ENCODE data around the gene CACNA1H. TPM values are rescaled to one million over a fixed set of nuclear protein-coding genes. Genes with fewer than 3 reads are reported as not detected.

Gene CACNA1H
- total RNA-seq, 1 donor from 2014 or later = 4.2 TPM

DNA sequence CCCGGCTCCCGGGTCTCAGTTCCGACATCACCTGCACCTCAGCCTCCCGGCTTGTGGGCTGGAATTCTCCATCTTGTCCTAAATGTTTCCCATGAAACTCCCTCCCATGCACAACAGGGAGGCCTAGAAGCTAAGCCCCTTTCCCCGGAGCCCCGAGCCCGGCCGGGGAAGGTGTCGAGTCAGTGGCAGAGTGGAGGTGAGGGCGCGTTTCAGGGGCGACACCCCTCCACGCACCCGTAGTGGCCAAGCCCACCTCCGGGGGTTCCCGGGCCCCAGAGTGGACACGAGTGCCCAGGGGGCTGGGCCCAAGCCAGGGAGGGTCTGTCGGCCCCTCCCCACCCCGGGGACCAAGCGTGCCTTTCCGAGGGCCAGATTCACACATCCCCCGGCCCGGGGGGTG is 31.9 kb upstream of the CACNA1H start:
- DNase-seq (no peak), ATAC-seq (ENCODE audit: poor library complexity) (no peak)
- intact Hi-C loops (cut with DNase I) = no loop called here

DNA sequence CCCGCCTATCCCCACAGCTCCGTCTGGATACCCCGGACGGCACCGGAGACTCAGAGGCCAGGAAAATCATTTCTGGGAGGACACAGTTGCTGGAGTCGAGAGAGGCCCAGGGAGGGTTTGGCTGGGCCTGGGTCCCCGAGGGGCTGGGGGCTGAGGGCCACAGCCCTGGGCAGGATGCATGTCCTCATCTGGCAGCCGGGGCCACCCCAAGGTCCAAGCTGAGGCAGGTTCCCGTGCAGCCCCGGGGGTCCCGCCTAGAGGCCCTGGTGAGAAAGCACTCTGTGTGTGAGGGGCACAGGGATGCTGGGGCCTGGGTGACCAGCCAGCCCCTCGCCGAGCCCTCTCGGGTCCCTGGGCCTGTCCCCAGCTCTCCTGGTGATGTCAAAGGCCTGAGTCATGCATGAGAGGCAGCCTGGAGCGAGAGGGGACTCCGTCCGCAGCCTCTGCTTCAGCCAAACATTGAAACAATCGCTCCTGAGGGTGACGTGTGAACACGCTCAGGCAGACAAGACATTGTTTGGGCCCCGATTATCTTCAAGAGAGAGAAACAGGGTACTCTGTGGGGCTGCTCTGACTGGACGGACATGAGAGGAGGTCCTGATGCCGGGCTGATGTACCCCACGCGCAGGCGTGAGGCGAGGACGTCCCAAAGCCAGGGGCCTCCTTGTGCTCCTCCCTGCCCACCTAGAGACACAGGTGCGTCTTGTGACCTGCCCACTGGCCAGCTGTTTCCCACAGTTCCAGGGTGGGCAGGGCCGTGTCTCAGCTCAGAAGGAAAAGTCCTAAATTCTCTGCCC is 31.1 kb upstream of the CACNA1H start:
- DNase-seq (no peak), ATAC-seq (ENCODE audit: poor library complexity) (no peak)
- intact Hi-C loops (cut with DNase I) = no loop called here

DNA sequence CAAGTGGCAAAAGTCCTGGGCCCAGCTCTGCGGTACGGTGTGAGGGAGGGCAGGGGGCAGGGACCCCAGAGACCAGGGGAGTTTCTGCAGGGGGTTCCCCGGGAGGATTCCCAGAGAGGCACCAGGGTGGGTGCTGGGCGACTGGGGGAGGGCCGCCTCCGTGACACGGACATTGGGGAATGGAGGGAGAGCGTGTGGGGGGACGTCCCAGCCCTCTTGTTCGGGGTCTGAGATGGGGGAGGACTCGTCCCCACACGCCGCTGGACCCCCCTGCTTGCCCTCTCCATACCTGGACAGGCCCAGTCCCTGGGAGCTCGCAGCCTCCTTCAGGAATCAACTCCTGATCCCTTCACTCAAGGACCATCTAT is 30.5 kb upstream of the CACNA1H start:
- intact Hi-C loops (cut with DNase I) = no loop called here
- ATAC-seq (ENCODE audit: poor library complexity) (no peak), DNase-seq (no peak)

DNA sequence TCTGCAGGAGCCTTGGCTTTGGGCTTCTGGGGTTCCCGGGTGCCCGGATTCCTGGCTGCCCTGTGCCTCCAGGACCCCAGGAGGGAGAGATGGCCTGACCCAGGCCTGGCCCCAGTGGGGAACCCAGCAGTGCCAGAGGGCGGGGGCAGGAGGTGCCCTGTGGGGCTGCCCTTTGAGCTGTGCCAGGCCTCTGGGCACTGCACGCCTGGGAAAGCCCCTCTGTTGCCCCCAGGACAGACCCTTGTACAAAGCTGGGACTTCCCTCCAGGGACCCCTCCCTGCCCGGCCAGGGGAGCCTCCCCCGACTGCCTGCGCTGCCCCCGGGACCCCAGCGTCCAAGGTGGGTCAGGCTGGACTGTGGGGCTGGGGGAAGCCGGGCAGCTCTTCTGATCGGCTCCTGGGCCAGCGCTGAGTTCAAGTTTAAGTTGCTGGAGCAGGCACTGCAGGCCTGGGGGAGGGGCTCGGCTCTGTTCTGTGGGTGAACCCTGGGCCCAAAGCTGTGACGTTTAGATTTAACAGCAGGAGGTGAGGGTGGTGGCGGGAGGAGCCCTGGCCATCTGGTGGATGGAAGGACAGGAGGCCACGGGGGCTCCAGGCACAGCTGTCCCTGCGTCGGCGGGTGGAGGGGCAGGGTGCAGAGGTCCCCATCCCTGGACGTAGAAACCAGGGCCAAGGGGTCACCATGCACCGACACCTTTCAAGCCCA is 29.2 kb upstream of the CACNA1H start:
- intact Hi-C loops (cut with DNase I) = no loop called here
- no peak for ATAC-seq (ENCODE audit: poor library complexity)
- DNase-seq = no peak

DNA sequence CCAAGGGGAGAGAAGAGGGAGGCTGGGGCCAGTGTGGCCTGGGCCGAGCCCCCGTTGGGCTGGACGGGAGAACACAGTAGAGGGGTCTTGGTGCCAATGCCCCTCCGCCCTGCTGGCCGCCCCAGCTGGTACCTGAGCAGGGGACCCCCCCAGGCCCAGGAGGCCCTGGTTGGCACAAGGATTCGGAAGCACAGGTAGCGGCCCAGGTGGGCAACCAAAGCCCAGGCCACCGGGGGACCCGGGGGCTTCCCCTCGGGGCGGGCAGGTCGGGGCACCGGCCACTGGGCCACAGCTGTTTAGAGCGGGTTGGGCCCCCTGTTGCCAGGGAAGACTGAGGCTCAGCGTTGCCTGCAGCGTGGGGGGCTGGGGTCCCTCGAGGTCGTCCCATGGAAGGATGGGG is 28.6 kb upstream of the CACNA1H start:
- intact Hi-C loops (cut with DNase I) = no loop called here
- no peak for ATAC-seq (ENCODE audit: poor library complexity)
- DNase-seq = no peak

DNA sequence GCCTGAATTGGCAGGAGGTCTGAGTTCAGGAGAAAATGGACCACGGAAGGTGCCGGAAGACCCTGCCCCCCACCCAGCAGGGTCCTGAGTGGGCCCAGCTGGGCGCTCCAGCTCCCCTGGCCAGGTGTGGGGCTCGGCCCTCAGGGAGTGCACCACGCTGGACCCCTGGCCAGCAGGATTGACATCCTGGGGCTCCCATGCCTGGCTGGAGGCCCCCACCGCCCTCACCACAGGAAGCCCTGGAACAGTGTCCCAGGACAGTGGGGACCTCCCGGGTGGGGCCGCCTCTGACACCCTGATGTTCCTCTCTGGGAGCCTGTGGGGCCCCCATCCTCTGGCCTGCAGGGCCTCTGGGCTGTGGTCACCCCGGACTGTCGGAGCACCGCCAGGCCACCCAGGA is 28.1 kb upstream of the CACNA1H start:
- intact Hi-C loops (cut with DNase I) = no loop called here
- no peak for DNase-seq
- ATAC-seq (ENCODE audit: poor library complexity) = no peak

DNA sequence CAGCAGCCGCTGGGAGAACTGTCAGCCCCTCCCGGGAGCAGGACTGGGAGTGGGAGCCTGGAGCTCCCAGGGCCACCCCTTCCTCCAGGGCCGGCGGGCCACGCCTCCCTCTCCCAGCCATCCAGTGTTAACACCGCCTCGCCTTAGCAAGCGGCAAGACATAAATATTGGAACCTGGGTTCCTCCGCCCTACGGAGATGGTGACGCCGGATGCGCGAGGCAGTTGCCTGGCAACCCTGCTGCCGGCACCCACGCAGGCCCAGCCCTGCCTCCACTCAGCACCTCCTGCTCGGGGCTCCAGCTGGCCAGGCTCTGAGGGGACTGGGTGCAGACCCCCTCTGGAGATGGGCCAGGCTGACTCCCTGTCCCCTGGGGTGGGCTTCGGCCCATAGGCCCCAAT is 27.4 kb upstream of the CACNA1H start:
- no peak for DNase-seq
- no peak for ATAC-seq (ENCODE audit: poor library complexity)
- intact Hi-C loops (cut with DNase I) = no loop called here

DNA sequence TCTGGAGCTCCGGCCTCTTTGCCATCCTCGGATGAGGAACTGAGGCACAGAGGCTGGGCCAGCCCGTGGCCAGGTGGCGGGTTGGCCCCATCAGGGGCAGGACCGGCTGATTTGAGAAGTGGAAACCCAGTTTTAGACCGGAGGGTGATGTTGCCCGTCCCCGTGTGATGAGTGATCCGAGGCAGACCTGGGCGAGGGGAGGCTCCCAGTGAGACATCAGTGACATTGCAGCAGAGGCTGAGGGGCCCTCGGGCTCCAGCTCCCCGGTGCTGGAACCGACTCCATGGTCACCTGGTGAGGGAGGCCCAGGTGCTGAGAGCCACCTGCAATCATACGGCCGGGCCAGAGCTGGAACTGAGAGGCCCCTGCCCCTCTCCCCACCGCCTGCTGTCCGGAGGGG is 26.9 kb upstream of the CACNA1H start:
- intact Hi-C loops (cut with DNase I) = no loop called here
- no peak for DNase-seq
- ATAC-seq (ENCODE audit: poor library complexity) = no peak

DNA sequence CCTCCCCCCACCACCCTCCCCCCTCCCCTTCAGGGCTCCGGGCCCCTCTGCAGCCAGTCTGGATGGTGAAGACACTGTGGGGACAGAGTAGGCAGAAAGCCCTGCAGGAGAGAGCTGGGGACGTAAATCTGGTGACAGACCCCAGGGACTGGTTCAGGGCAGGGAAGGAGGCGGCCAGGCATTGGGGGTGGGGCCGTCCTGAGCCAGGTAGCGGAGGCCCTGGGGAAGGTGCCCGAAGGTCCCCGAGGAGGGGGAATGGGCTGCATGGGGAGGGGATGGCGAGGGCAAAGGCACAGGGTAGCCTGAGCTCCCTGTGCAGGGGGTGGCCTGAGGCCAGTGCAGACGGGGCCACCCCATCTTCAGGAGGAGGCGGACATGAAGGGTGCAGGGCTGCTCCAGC is 26.3 kb upstream of the CACNA1H start:
- intact Hi-C loops (cut with DNase I) = no loop called here
- no peak for DNase-seq
- no peak for ATAC-seq (ENCODE audit: poor library complexity)

DNA sequence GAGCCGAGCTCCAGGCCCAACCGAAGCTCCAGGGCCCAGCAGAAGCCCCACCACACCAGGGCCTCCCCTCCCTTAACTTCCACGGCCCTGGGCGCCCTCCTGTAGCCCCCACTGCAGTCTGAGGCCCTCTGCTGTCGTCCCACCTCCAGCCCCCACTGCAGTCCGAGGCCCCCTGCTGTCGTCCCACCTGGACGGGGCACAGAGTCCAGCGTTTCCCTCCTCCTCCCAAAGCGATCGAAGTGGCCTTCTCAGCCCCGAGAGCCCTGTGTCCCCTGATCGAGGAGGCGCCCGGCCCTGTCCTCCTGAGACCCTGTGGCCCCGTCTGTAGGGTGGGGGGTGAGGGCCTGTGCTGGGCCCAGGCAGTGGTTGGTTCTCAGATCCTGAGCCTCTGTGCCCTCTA is 25.8 kb upstream of the CACNA1H start:
- no peak for ATAC-seq (ENCODE audit: poor library complexity)
- intact Hi-C loops (cut with DNase I) = no loop called here
- DNase-seq = no peak

DNA sequence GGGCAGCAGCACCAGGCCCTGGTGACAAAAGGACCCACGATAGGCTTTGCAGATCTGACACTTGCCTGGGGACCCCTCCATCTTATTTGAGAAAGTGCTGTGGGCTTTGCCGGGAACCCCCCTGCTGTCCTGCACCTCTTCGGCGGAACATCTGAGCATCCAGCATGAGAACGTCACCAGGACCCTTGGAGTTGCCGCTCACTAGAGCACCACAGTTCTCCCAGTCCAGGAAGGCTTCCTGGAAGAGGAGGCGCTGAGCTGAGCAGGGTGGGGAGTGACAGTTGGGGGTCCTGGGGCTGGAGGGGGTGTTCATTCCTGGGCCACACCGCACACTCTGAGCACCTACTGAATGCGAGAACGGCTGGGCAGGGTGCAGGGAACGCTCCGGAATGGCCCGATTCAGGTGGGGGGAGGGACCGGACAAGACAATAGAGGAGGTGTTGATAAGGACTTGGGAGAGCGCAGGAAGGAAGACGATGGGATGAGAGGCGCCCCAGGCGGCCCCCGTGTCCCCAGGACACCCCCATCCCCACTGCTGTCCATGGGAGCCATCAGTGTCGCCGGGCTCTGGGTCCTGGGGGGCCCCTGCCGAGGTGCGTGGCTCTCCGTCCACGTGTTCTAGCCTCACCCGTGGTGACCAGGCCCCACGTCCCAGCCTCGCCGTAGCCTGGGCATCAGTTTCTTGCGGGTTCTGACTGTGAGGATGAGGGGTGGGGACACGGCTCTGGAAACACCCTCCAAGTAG is 24.8 kb upstream of the CACNA1H start:
- DNase-seq (no peak), ATAC-seq (ENCODE audit: poor library complexity) (no peak)
- intact Hi-C loops (cut with DNase I) = no loop called here

DNA sequence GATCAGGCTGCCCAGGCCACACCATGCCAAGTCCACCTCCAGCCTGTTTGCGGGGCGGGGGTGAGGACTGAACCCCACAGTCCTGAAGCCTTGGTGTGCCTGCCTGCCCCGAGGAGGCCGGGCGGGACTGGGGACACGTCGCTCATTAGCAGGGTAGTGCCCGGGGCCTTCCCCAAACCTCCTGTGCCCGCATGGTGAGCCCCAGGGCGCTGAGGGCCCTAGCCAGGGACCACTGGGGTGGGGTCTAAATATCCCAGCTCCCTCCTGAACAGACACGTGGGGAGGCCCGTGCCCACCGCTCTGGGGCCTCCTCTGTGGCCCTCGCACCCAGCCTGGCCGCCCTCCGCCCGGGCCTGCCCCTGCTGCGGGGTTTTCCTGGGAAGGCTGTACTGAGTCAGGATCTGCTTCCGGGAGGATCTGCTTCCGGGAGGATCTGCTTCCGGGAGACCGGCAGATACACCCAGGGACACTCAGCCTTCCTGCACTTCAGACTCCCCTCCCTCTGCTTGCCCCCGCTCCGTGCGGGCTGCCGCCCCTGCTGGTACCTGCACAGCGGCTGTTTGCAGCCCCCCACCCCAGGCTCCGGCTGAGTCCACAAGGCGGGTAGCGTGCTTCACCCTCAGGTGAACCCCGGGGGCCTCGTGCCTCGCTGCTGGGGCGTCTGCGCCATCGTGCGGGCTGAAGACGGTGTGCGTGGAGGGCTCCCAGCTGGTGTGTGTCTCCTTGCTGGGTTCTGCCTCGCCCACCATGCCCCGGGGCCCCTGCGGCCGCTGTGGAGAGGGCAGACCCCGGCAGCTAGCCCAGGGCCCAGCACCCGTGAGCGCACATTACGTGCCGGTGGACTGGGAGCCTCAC is 23.6 kb upstream of the CACNA1H start:
- ATAC-seq (ENCODE audit: poor library complexity) = no peak
- no peak for DNase-seq
- intact Hi-C loops (cut with DNase I) = no loop called here

DNA sequence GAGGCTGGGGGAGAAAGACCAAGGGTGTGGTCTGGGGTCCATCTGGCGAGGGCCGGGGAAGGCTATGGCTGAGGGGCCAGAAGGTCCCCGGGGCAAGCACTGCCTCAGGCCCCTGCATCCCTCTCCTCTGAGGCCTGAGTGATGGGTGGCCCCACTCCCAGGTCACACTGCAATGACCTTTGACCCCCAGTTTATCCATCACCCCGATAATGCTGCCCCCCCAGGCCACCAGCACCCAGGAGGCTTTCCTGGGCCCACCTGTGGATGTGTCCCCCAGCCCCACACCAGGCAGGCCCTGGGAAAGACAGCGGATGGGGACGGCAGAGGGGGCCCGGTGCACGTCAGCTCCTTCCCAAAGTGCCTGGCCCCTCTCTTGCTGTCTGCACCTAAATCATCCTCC is 22.5 kb upstream of the CACNA1H start:
- DNase-seq = no peak
- ATAC-seq (ENCODE audit: poor library complexity) = no peak
- intact Hi-C loops (cut with DNase I) = no loop called here

DNA sequence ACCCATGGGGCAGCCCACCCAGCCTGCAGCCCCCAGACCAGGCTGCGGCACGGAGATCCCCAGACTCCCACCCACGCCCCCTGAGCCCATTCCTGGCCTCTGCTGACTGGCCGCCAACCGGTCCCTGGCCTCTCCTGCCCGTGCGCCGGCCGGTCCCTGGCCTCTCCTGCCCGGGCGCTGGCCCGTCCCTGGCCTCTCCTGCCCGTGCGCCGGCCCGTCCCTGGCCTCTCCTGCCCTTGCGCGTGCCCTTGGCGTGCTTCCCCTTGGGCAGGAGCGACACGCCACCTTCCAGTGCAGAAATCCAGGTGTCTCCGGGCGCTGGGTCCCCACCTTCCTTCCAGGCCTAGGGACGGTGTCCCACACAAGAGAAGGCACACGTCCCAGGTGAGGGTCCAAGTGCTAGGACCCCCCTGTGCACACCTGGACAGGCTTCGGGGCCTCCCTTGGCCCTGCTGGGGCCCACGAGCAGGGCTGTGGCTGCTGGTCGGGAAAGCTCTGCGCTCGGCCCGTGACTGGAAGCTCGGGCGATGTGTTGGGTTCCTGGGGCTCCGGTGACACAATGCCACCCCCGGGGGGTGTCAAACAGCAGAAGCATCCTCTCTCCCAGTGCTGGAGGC is 21.4 kb upstream of the CACNA1H start:
- DNase-seq (no peak), ATAC-seq (ENCODE audit: poor library complexity) (no peak)
- intact Hi-C loops (cut with DNase I) = no loop called here

DNA sequence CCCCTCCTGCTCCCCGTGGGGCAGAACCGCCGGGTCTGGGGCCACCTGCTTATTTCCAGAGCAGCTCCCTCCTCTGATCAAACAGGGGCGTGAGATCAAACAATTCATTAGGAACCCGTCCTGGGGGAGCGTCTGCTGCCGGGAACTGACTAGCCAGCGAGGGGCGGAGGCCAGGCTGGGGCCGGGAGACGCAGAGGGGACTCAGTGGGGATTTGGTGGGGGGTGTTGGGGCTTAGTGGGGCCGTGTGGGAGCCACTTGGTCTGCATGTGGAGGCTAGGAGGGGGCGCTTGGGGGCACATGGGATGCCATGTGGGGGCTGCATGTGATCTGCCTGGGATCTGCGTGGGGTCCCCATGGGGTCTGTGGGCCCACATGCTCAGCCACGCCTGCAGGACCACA is 20.5 kb upstream of the CACNA1H start:
- intact Hi-C loops (cut with DNase I) = no loop called here
- ATAC-seq (ENCODE audit: poor library complexity) = no peak
- no peak for DNase-seq

DNA sequence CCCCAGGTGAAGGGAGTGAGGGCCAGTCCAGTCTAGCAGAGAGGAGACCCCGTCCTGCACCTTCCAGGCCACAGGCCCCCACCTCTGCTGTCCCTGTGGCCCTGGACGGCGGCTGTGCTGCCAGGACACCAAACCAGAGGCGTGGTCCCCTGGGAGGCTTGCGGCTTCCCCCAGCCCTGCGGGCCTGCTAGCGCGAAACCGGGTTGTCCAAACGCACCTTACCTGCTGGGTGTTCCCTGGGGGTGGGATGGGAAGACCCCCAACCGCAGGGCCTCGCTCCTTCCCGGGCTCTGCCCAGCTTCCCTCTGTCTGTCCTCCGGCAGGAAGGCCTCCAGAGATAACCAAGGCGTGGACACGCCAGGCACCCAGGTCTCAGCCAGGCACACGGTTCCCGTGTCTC is 19.6 kb upstream of the CACNA1H start:
- intact Hi-C loops (cut with DNase I) = no loop called here
- DNase-seq (no peak), ATAC-seq (ENCODE audit: poor library complexity) (no peak)

DNA sequence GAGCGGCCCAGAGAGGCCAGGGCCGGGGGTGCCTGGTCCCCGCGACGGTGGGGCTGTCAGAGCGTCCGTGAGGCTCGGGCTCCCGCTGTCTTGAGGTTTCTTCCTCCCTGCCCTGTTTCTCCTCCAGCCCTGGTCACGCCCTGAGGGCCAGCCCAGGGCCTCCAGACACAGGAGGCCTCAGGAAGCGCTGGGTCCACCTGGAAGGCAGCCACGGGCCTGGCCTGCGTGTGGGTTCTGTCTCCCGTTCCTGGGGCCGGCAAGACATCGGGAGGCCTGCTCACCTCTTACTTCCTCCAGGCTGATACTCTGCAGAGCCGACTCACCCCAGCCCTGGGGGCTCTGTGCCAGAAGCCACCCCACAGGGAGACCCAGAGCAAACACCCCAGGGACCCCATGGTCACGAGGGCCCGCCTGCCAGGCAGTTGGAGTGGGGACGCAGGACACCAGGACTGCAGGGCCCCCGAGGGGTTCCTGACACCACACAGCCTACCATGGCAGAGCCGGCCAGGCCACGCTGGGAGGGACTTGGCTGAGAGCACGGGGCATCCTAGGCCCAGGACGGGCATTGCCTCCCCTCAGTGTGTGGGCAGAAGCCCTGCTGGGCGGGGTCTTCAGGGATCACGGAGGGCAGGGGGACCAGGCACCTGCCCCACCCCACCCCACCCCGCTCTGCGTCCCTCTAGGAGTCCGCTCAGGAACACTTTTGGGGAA is 18.9 kb upstream of the CACNA1H start:
- DNase-seq (no peak), ATAC-seq (ENCODE audit: poor library complexity) (no peak)
- intact Hi-C loops (cut with DNase I) = no loop called here

DNA sequence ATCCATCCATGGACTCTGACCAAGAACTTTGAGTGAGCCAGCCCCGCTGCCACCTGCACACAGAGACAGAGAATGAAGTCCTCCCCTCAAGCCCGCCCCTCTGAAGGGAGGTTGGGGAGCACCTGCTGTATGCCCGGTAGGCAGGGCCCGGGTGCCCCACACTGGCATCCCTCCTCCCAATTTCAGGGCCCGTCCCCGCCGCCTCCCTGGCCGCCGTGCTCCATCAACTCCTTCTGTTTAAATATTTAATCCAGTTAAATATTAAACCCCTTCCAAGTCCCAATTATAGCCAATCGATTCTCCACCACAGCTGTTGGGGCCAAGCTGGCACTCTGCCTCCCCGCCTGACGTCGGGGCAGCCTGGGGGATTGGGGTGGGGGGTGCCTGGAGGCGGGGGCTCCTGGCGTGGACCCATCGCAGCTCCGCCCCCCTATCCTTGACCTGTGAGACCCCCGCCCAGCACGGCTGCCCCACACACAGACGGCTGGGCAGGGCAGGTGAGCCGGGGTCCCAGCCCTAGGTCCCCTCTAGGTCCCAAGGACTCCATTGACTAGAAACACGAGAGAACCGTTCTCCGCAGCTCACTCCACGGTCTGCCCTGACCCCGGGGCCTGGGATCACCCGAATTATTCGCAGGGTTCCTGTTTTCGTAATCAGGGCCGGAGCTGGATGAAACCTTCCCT is 18.0 kb upstream of the CACNA1H start:
- intact Hi-C loops (cut with DNase I) = no loop called here
- no peak for DNase-seq
- ATAC-seq (ENCODE audit: poor library complexity) = no peak
